GM18507 (cell line): ENCODE measurements around the gene EPS8L3.
"Not testable (repeated sequence)": the region's sequence is repeated elsewhere in the genome, so short reads cannot be mapped to it uniquely, and the experiment has no call there.

Source experiments
- DNase-seq: peaks from one replicate; pipeline ENCODE4 v3.0.0; 2011; ENCODE audit warnings: low read depth; ENCODE audit not compliant: insufficient read length; ENCODE audit errors: extremely low spot score
- FAIRE-seq: peaks from 2 replicates; lab custom pipeline; 2011; peaks lifted over from hg19 to GRCh38; lab: Jason Lieb, UNC

EPS8L3 gene

GRCh38 chr1:109763646-109764415, at the start of gene EPS8L3:
Gene EPS8L3 (minus strand): TSS chr1:109763923. CDS start chr1:109761749, 2,174 bp downstream.
- DNase-seq (no peak), FAIRE-seq (no peak)

DNA sequence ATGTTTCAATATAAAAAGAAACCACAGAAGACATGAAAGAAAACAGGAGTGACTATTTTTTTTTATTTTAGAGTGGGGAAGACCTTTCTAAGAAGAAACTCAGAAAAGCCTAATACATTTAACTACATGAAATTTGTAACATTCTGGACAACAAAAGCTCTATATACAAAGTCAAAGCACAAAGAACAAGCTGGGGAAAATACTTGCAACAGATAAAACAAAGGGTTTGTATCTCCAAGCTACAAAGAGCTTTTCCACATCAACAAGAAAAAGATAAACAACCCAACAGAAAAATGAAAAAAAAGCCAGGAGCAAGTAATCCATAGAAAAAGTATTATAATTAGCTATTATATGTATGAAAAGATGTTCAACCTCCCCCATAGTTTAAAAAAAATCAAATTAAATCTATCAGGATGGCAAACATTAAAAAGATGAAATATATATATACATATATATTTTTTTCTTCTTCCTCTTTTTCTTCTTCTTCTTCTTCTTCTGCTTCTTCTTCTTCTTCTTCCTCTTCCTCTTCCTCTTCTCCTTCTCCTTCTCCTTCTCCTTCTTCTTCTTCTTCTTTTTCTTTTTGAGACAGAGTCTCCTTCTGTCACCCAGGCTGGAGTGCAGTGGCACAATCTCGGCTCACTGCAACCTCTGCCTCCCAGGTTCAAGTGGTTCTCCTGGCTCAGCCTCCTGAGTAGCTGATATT, 49.1 kb upstream of the EPS8L3 start:
- DNase-seq (no peak), FAIRE-seq (no peak)

- FAIRE-seq (no peak), DNase-seq (no peak)
Observed at GRCh38 chr1:109808703-109809102, 45.0 kb upstream of the EPS8L3 start.

DNA sequence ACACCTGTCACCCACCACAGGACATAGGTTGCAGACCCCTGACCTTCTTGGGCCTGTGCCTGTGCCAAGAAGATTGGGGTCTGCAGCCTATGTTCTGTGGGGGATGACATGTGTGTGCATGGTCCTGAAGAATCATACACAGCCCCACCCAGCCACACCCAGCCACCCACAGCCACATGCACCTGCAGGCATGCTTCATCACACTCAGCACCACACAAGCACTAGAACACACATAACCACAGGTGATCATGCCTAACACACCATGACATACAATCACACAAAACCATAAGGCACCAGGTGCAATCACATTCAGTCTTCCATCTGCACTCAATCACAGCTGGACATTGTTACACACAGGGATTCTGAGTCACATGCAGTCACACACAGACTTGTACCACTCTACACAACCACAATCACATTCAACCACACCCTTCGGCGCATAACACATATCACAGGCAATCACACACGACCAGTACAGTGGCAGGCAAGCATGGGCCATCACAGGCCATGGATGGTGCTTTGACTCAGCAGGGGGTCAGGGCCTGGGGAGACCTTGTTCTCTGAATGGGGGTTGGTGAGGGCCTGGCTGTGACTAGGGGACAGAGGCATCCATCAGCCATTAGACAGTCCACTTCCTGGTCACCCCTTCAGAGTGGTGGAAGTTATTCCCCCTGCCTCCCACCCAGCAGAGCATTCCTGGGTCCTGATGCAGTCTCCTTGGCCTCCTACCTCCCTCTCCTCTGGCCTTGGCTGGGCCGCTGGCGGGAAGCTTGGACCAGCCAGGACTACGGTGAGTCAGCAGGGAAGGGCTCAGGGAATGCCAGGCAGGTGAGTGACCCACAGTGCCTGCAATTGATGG, 44.3 kb upstream of the EPS8L3 start:
- DNase-seq: no peak
- FAIRE-seq: no peak

DNA sequence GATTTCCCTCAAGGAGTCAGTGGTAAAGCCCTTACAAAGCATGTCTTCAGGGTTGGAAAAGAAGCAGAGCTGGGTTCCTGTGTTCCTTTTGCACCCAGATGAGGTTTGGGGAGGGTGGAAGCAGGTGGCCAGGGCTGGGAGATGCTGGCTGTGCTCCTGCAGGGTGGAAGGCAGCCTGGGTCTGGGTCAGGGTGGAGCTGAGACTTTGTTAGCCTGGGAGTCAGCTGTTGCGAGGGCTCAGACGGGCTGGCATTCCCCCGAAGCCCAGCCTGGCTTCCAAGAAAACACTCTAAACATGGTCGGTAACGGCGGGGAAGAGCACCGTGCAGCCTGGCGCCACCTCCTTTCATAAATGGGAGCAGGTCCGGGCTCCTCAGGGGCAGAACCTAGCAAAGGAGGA, 43.7 kb upstream of the EPS8L3 start:
- no peak for DNase-seq
- FAIRE-seq: no peak

DNA sequence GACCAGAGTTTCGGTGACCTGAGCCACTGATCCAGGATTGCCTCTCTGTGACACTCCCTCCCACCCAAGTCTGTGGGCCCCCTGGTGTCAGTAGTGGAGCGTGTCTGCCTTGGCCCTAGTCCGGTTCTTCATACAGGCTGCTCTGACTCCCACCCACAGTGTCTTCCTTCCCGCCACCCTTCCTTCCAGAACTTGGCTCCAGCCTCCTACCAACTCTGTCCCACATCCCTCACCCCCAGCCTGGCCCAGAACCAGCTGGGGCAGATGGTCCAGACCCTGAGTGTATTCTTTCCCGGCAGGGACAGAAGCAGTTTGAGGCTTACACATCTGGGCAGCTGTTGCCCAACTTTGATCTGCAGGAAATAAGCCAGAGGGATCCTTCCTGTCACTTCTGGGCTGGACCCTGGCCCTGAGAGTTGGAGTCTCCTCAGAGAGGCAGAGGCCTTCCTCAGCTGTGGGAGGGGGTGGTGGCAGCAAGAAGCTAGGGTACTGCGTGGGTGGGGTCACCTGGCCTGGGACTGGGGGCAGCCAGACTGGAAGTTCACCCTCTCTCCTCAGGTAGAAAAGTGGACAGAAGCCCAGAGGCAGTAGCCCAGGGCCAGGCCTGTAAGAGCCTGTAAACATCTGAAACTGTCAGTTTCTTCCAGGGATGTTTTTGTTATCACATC, 43.1 kb upstream of the EPS8L3 start:
- no peak for FAIRE-seq
- no peak for DNase-seq

DNA sequence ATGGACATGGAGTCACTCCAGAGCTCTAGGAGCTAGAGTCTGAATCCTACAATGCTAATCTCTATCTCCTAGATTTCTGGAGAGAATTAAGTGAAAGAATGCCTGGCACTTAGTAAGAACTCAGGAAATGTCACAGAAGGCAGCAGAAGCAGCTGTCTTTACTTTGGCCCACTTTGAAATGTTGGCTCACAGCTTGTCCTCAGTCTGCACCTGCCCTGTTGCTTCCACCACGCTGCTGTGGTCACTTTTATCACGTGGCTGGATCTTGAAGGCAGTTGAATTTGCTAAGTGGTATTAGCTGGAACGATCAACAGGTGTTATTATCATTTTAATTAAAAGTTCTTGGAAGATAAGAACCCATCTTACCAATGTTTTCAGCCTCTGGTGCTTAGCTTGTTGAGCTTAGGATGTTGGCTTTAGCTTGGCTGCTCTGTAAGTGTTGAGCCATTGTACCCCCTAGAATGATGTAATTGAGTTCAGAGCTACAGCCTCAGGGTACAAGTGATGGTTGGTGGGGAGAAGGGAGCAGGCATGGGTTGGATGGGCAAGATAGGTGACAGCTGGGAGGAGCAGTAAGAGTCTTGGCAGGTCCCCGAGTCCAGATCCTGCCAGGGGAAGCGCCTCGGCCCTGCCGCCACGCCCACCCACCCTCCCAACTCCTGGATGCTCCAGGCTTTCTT, 41.9 kb upstream of the EPS8L3 start:
- no peak for FAIRE-seq
- no peak for DNase-seq

DNA sequence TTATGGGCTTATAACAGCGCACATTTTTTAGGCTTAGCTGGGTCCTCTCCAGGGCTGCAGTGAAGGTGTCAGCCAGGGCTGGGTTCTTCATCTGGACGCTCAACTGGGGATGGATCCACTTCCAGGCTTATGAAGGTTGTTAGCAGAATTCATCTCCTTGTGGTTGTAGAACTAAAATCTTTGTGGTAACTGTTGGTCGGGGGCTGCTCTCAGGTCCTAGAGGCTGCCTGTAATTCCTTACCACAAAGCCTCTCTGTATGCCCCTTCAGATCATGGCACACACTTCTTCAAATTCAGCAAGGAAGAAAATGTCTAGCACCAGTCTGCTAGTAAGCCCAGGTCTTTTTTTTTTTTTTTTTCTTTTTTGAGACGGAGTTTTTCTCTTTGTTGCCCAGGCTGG, 40.9 kb upstream of the EPS8L3 start:
- no peak for FAIRE-seq
- DNase-seq: no peak

- FAIRE-seq (no peak), DNase-seq (no peak)
Observed at GRCh38 chr1:109803901-109804331, 40.2 kb upstream of the EPS8L3 start.

DNA sequence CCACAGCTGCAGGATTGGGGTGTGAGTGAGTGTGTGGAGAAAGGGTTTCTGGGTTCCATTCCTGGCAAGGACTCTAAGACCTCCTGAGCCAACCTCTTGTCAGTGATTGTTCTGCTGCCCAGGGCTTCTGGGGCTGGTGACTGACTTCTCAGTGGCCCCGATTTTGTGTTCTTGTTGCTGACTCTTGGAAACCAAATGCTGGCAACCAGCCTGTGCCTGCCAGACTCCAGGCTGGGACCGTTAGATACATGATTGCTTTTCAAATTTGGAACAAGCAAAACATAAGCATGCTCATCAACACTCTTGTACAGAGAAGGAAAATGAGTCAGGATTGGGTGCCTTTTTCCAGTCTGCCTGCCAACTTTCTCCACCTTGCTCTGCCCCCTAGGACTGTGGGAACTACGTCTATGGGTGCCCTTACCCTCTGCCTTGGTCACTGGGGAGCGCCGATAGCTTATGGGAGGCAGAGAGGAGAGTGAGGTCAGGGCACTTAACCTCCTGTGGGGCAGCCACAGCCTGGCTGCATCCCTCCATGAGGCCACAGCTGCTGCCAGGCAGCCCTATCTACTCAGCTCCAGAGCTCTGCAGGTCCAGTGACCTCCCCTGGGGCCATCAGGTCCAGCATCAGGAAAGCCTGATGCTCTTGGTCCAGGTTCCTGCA, 39.3 kb upstream of the EPS8L3 start:
- no peak for DNase-seq
- FAIRE-seq: no peak

- FAIRE-seq (no peak), DNase-seq (no peak)
Observed at GRCh38 chr1:109802136-109802900, 38.6 kb upstream of the EPS8L3 start.

DNA sequence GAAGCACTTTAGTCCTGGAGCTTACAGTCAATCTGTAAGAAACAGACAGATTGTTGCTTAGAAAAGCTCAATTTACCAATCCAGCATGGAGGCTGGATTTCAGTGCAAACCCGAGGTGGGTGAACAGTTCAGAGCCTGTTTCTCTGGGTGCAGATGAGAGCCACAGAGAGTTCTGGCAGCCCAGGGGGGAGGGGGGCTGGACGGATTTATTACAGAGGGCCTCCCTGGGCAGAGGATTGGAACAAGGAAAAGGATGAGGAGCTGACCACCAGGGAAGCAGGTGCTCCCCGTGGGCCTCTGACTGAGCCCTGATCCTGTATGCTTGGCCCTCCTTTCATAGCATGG, 38.0 kb upstream of the EPS8L3 start:
- DNase-seq: no peak
- FAIRE-seq: no peak

GRCh38 chr1:109800291-109800690, 36.6 kb upstream of the EPS8L3 start:
- FAIRE-seq: no peak

DNA sequence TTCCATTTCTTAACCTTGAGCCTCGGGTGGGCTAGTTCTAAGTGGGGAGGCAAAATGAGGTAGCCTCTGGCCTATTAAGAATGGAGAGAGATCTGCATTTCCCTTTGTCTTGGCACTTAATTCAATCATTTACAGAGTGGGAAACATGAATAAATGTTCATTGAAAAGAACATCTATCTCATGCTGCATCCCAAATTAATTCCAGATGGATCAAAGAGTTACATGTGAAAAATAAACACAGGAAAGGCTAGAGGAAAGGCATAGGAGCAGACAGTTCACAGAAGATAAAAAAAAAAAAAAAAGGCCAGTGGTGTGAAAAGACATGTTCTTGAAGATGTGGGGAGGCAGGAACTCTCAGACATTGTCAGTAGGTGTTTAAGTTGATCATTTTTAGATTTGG, 35.7 kb upstream of the EPS8L3 start:
- DNase-seq (no peak), FAIRE-seq (no peak)

More at GRCh38 chr1:109800291-109800690, 36.6 kb upstream of the EPS8L3 start:
- no peak for DNase-seq

GRCh38 chr1:109797303-109797595, 33.5 kb upstream of the EPS8L3 start:
- not testable (repeated sequence) for FAIRE-seq, DNase-seq

DNA sequence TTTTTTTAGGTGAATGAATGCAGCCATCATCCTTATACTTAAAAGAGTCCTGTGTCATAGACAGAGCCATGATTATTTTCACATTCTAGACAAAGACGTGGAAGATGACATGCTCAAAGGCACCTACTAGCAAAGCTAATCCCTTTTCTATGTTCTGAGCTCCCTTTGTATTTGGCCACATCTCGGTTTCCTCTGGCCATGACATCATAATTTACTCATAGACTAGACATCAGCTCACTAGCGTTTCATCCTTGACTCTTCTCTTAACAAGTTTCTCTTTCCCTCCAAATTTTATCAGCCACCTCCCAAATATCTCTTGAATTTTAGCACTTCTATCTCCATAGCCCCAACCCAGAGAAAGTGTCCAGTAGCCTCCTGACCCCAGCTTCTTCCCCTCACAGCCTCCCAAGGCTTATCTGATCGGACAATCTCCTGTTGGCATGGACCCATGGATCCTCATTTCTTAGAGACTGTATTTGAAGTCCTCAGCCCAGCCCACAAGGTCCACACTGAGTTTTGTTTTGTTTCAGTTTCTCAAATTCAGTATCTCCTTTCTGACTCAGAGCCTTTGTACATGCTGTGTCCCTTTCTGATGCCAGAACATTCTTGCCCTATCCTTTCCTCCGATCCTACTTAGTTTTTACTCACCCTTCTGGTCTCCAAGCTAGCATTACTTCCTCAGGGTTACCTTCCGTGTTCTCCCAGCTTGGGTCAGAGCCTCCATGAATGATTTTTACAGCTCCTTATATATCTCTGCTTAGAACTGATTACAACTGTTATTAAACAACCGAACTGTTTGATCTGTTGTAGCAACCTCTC, 33.0 kb upstream of the EPS8L3 start:
- DNase-seq (no peak), FAIRE-seq (no peak)

DNA sequence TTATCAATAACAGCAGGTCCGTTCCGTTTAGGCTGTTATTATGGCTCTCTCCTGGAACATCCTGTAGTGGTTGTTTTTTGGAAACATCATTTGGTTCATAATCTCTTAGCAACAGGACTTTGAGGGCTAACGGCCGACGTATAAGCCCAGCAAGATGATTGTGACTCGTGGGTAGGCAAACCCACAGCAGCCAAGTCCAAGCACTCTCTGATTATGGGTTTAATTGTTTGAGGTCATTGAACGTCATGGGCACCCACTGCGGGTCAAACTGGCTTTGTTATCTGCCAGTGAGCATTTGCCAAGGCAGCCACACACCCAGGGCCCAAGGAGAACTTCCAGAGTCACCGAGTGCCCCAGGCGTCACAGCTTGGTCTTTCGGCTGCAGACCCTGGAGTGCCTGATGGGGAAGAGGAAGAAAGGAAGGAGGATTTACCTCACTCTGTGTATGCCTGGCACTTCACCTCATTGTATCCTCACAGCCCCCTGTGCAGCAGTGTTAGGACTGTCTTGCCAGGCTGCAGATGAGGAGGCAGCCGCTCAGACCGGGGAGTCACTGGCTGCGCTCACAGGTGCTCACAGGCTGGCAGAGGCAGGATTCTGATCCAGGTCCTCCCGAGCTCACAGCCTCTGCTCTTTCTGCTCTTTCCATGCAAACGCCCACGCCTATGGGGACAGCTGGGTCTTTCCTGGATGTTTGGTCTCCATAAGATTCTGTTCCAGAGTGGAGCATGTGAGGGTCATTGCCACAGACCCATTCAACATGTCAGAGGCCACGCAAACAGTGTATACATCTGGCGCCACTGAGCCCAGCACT, 30.8 kb upstream of the EPS8L3 start:
- FAIRE-seq (no peak), DNase-seq (no peak)
